ENCODE data around the gene OTUB2. TPM values are rescaled to one million over a fixed set of nuclear protein-coding genes. Genes with fewer than 3 reads are reported as not detected.

OTUB2 gene
- total and polyA plus RNA-seq, 2 experiments from 2014 or later = 1.3 to 1.9 TPM

- Histone ChIP-seq H4K20me1 (ENCODE audit: insufficient read depth) (no peaks in the 10 kb centered on the region), H3K9ac (no peak overlapping the region), H3K9me3 (ENCODE audit: low read depth) (no peaks in the 10 kb centered on the region), H3K4me1 (ENCODE audit: insufficient read depth) (no peaks in the 10 kb centered on the region), H3F3A (ENCODE audit: insufficient read depth) (no peaks in the 10 kb centered on the region), H3K36me3 (ENCODE audit: low read depth) (no peaks in the 10 kb centered on the region), H3K27me3 (replicated peaks; ENCODE audit: insufficient read depth) (peaks cover 21% of the 10 kb centered on the region), H3K4me2 (ENCODE audit: unreplicated experiment) (no peak overlapping the region), H3K4me3 (no peak overlapping the region), H2AFZ (no peak overlapping the region), H3K79me2 (ENCODE audit: insufficient read depth) (no peaks in the 10 kb centered on the region), H3K9me2 (ENCODE audit: insufficient read depth) (no peaks in the 10 kb centered on the region), H3K27ac (no peak overlapping the region)
- no peak for TF ChIP-seq EZH2phosphoT487 (IDR thresholded peaks at IDR 0.05; ENCODE audit: insufficient read depth, low read depth)
- TF ChIP-seq EZH2 (IDR thresholded peaks at IDR 0.05; ENCODE audit: insufficient read depth, poor library complexity, severe bottlenecking) = no peak
- 24 to 25% methylated on average over 14 of the region's 14 CpGs for WGBS, 2 experiments (ENCODE audit: low coverage in 1 of 2, low lambda C conversion rate in 2 of 2, missing lambda C conversion rate in 2 of 2)
- DNase-seq = peak; percentile 34
- in situ Hi-C loops (cut with MboI) = no loop called here
These were observed 20.6 kb upstream of the OTUB2 start for GRCh38 chr14:94005324-94006073.

- Histone ChIP-seq H3K4me3 (no peak overlapping the region), H3K9me2 (ENCODE audit: insufficient read depth) (no peaks in the 10 kb centered on the region), H3K4me1 (ENCODE audit: insufficient read depth) (peaks cover 6% of the 10 kb centered on the region), H4K20me1 (ENCODE audit: insufficient read depth) (no peaks in the 10 kb centered on the region), H3K27me3 (replicated peaks; ENCODE audit: insufficient read depth) (peaks cover 26% of the 10 kb centered on the region), H3K79me2 (ENCODE audit: insufficient read depth) (no peaks in the 10 kb centered on the region), H3K9me3 (ENCODE audit: low read depth) (no peaks in the 10 kb centered on the region), H3K9ac (no peak overlapping the region), H3F3A (ENCODE audit: insufficient read depth) (no peaks in the 10 kb centered on the region), H3K27ac (no peak overlapping the region), H3K36me3 (ENCODE audit: low read depth) (no peaks in the 10 kb centered on the region), H2AFZ (no peak overlapping the region), H3K4me2 (ENCODE audit: unreplicated experiment) (no peak overlapping the region)
- 51 to 55% methylated on average over 3 of the region's 3 CpGs for WGBS, 2 experiments (ENCODE audit: low coverage in 1 of 2, low lambda C conversion rate in 2 of 2, missing lambda C conversion rate in 2 of 2)
- TF ChIP-seq EZH2phosphoT487 (IDR thresholded peaks at IDR 0.05; ENCODE audit: insufficient read depth, low read depth) (no peak), EZH2 (IDR thresholded peaks at IDR 0.05; ENCODE audit: insufficient read depth, poor library complexity, severe bottlenecking) (no peak)
- in situ Hi-C loops (cut with MboI) = no loop called here
- no peak for DNase-seq
These were observed 17.9 kb upstream of the OTUB2 start for GRCh38 chr14:94008234-94008633.

DNA sequence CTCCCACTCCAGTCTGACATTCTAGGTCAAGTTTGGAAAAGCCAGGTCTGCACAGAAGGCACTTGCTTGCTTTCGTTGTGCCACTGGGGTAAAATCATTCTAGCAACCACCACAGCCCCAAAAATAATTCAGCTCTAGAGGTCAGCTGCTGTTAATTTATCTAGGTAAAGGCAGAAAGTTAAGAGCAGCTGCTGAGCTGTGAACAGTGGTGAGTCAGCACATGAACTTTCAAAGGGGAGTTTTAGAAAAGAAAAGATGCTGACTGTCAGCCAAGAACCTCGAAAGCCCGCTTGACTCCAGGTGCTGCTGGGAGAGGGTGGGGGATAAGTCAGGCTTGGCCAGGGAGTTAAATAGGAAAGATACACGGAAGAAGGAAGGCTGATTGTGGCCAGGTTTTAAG lies 16.4 kb upstream of the OTUB2 start:
- Histone ChIP-seq H3K4me2 (ENCODE audit: unreplicated experiment) (no peak overlapping the region), H3K27ac (no peak overlapping the region), H3F3A (ENCODE audit: insufficient read depth) (no peaks in the 10 kb centered on the region), H3K4me3 (no peak overlapping the region), H3K36me3 (ENCODE audit: low read depth) (no peaks in the 10 kb centered on the region), H3K4me1 (ENCODE audit: insufficient read depth) (peaks cover 6% of the 10 kb centered on the region), H2AFZ (no peak overlapping the region), H3K9me2 (ENCODE audit: insufficient read depth) (no peaks in the 10 kb centered on the region), H3K9ac (no peak overlapping the region), H3K9me3 (ENCODE audit: low read depth) (no peaks in the 10 kb centered on the region), H4K20me1 (ENCODE audit: insufficient read depth) (no peaks in the 10 kb centered on the region), H3K79me2 (ENCODE audit: insufficient read depth) (no peaks in the 10 kb centered on the region), H3K27me3 (replicated peaks; ENCODE audit: insufficient read depth) (peaks cover 21% of the 10 kb centered on the region)
- peak; percentile 64 for DNase-seq
- TF ChIP-seq EZH2 (IDR thresholded peaks at IDR 0.05; ENCODE audit: insufficient read depth, poor library complexity, severe bottlenecking) (no peak), EZH2phosphoT487 (IDR thresholded peaks at IDR 0.05; ENCODE audit: insufficient read depth, low read depth) (no peak)
- WGBS, 2 experiments (ENCODE audit: low coverage in 1 of 2, low lambda C conversion rate in 2 of 2, missing lambda C conversion rate in 2 of 2) = 12 to 13% methylated on average over 4 of the region's 4 CpGs
- in situ Hi-C loops (cut with MboI) = no loop called here

- Histone ChIP-seq H3K4me1 (ENCODE audit: insufficient read depth) (peaks cover 6% of the 10 kb centered on the region), H3K27ac (no peak overlapping the region), H2AFZ (no peak overlapping the region), H3K36me3 (ENCODE audit: low read depth) (no peaks in the 10 kb centered on the region), H3K4me3 (no peak overlapping the region), H3K9me3 (ENCODE audit: low read depth) (no peaks in the 10 kb centered on the region), H3K27me3 (replicated peaks; ENCODE audit: insufficient read depth) (peaks cover 16% of the 10 kb centered on the region), H3K4me2 (ENCODE audit: unreplicated experiment) (no peak overlapping the region), H4K20me1 (ENCODE audit: insufficient read depth) (no peaks in the 10 kb centered on the region), H3F3A (ENCODE audit: insufficient read depth) (no peaks in the 10 kb centered on the region), H3K9me2 (ENCODE audit: insufficient read depth) (no peaks in the 10 kb centered on the region), H3K79me2 (ENCODE audit: insufficient read depth) (no peaks in the 10 kb centered on the region), H3K9ac (no peak overlapping the region)
- 79 to 83% methylated on average over 6 of the region's 6 CpGs for WGBS, 2 experiments (ENCODE audit: low coverage in 1 of 2, low lambda C conversion rate in 2 of 2, missing lambda C conversion rate in 2 of 2)
- TF ChIP-seq EZH2phosphoT487 (IDR thresholded peaks at IDR 0.05; ENCODE audit: insufficient read depth, low read depth) = no peak
- TF ChIP-seq EZH2 (IDR thresholded peaks at IDR 0.05; ENCODE audit: insufficient read depth, poor library complexity, severe bottlenecking) = no peak
- DNase-seq = no peak
- in situ Hi-C loops (cut with MboI) = no loop called here
These were observed 15.5 kb upstream of the OTUB2 start for GRCh38 chr14:94010625-94011024.
